Central memory CD4-positive, alpha-beta T cell (primary cell): Measurements from ENCODE around the gene EVPL.
"Not testable (repeated sequence)": the region's sequence is repeated elsewhere in the genome, so short reads cannot be mapped to it uniquely, and the experiment has no call there.

Experiments
- DNase-seq: peaks from one replicate; pipeline ENCODE4 v3.0.0; 2022
- total RNA-seq, 3 experiments: gene quantifications; one replicate each; lab custom pipeline; 2026; lab: John Stamatoyannopoulos, UW

EVPL gene
- 0 to 0.58 (median 0) reads per million in 3 experiments for total RNA-seq

DNA sequence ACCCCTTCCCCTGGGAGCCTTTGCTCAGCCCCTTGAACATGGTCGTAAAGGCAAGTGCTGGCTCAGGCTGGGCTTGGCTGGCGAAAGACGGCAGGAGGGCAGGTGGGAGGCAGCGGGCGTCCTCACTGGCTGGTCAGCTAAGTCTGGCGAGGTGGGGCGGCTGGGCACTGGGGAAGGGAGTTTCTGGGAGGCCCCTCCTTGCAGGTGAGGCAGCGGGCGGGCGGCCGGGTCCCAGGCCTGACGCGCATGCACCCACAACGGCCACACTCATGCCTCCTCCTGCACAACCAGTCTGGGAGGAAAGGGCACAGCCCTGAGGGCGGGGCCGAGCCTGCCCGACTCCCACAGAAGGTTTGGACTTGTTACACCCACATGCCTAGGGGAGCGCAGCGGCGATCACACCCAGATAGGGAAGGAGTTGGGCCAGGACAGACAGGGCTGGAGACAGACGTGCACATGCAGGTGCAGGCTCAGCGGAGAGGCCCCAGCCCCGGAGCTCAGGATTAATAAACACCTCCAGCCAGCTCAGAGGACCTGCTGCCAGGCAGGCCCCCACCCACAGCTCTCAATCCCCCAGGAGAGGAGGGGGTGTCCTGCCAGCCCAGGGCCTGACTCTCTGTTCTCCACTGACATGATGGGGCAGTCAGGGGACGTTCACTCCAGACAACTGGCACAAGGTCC lies at the start of gene EVPL:
Gene EVPL, minus strand, starts transcription at position 148 of the 681 bp plus-strand sequence. Its CDS starts 108 bp downstream, at position 40.
- DNase-seq, result no peak

GRCh38 chr17:76076146-76076764 lies 49.1 kb upstream of the EVPL start:
- DNase-seq, result no peak

GRCh38 chr17:76075364-76076145 lies 48.4 kb upstream of the EVPL start:
- DNase-seq, result no peak

GRCh38 chr17:76074390-76075363 lies 47.6 kb upstream of the EVPL start, which contains the start of gene GALR2:
Gene GALR2, plus strand, starts transcription at chr17:76074781. Its CDS starts 103 bp downstream, at chr17:76074884.
- DNase-seq, result no peak

- peak; percentile 73 for DNase-seq
These were observed 45.2 kb upstream of the EVPL start, which contains the start of gene SRP68 for GRCh38 chr17:76072148-76072858. Gene SRP68, minus strand, starts transcription at chr17:76072517. Its CDS starts 26 bp downstream, at chr17:76072491.

GRCh38 chr17:76071531-76072147 lies 44.5 kb upstream of the EVPL start:
- DNase-seq, result no peak

GRCh38 chr17:76065775-76066174 lies 38.7 kb upstream of the EVPL start:
- no peak for DNase-seq

DNA sequence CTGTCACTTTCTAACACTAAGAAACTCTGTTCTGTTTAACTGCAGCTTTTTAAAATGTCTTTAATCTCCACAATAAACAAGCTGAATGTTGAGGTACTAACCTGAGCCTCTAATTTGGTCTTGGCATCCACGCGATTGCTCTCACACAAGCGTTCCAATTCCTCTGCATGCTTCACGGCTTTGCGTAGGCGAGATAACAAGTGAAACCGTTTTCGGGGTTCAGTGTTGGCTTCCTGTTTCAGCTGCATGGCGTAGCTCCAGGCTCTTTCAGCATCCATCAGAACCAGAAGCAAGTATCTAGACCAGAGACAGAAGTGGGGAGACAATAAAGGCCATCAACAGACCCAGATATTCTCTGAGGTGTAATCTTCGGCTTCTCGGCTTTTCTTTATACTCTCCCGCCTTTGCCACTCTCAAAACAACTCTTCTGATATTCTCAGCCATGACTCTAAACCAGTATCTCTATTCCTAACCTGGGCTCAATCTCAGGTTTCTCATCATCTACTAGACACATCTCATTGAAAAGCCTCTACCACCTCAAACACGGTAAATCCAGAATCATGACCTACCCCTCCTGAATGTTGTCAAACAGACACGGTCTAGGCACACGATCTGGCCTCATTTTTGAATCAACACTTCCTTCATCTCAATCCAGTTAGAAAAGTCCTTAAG lies 36.9 kb upstream of the EVPL start:
- DNase-seq, result peak; percentile 54

- DNase-seq, result not testable (repeated sequence)
These were observed 31.2 kb upstream of the EVPL start for GRCh38 chr17:76058264-76058663.

DNA sequence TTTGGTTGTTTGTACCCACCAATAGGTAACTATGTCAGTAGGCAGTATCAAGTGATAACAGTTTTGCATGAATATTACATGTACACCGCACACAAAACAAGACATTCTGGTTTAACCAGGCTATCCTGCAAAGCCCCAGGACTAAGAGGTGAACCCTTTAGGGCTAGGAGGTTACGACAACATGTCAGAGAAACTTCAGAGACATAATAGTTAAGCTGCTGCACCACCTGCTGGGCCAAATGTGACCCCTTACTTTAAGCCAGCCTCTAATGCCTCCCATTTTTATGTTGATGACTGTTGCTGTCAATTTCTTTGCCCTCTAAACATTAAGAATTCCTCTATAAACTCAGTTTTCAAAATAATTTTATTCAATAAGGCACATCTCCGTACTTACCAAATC lies 29.8 kb upstream of the EVPL start:
- no peak for DNase-seq

- DNase-seq, result no peak
These were observed 27.0 kb upstream of the EVPL start for GRCh38 chr17:76054112-76054476.

DNA sequence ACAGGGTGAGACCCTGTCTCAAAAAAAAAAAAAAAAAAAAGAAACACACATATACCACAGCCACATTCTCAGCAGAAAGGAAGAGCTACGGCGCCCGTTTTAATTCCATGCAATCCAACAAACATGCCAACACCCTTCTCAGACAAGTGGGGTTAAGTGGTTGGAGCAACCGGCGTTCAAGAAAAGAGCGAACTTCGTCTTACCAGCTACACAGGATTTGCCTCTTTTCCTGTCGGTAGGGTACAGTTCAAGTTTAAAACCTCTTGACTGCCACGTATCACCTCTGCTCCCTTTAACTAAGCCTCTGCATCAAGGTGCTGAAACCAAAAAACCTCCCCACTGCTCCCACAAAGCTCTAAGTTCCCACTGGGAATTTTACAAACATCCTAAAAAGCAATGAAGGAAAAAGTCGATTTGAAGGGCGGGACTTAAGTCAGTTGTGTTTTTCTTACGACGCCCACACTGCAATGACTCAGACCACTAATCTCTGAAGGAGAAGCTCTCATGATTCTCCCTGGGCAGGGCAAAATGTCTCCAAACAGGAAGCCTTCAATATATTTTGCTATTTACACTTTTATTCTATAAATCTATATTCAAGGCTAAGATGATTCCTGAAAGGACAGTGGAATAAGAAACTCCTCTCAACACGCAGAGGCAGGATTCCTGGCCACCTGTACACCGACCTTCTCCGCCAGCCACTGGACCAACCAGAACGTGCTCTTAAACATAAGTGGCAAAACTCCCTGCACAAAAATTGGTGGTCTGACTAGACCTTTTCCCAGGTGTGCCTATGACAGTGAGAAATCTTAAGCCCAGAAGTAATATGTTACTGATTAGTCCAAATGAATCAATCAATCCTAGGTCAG lies 26.4 kb upstream of the EVPL start:
- no peak for DNase-seq

GRCh38 chr17:76051561-76051960 lies 24.5 kb upstream of the EVPL start:
- no peak for DNase-seq

DNA sequence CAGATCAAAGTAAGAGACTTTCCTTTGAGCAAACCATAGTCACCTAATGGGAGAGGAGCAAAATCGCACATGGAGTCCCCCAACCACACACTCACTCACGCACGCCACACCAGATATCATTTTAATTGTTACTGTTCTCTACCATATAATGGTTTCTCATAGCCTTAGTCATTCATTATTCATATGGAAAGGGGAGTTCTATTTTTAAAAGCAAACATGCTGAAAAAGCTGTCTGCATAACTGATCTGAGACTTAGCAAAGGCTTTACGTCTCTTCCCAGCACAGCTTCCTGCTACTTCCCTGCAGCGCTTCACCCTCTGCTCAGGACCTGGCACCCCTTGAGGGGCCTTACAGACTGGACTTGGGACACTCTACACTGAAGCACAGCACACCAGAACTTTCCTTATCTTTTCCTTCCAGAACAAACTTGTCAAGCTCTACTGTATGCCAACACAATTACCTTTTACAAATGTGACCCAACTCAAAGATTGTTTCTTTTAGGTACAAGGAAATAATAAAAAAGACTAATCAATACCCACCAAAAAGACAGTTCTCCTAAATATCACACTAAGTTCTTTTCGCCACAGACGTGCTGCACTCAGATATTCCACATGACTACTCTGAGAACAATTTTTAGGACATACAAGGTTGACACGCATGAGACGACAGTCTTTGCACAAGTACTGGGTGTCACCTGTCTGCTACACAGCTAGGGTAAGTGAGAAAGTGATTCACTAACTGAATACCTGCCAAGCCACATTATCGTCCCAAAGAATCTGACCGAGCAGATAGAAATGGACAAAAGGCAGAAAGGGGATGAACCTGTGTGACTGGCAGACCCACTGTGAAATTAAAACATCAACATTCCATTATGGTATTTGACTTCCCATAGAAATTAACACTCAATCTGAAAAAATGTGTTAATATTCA lies 23.7 kb upstream of the EVPL start:
- no peak for DNase-seq

GRCh38 chr17:76049836-76050537 lies 22.9 kb upstream of the EVPL start:
- DNase-seq, result no peak

DNA sequence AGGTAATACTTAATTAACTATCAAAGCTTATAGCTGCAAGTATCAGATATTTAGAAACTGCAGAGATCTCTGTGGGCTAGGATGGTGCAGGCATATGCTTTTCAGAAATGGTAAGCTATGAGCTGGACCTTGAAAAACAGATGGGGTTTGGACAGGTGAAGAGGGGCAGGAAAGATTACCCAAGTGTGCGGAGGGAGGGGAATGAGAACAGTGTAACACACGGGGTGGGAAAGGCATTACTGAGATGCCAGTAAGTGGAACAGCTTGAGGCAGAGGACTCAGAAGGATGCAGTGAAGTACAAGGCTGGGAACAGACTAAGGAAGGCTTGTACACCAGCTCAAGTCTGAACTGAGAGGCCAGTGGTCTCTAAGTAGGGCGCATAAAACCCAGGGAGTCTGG lies 22.1 kb upstream of the EVPL start:
- DNase-seq, result no peak

DNA sequence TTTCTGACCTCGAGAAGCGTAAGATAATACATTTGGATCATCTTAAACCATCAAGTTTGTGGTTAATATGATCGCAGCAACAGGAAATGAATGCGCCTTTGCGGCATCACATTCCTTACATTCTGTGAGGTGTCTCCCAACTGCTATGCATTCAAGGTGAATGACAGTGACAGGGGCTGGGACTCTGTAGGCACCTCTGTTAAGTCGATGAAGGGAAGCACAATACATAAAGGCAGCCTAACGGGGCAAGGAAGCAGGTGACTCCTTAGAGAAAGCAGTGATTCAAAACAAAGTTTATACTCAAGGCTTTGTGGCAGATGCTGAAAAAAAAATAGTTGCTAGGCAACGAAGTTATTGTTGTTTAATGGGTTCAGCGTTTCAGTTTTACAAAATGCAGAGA lies 21.6 kb upstream of the EVPL start:
- DNase-seq, result peak; percentile 25
